ENCODE results near the gene PNMA8B.

Gene PNMA8B

GRCh38 chr19:46503848-46504453 is 8.3 kb upstream of the PNMA8B start:
- H3K27ac ChIP-seq (ENCODE audit: low read depth, low read length), result no peak overlapping the region
- H3K79me2 ChIP-seq (ENCODE audit: control insufficient read depth, low read length), result no peaks in the 10 kb centered on the region
- TF ChIP-seq EZH2phosphoT487 (IDR thresholded peaks at IDR 0.05; ENCODE audit: borderline replicate concordance, low read length) (no peak), CTCF (IDR thresholded peaks at IDR 0.05; ENCODE audit: low read depth, low read length, poor library complexity, severe bottlenecking) (no peak)
- H4K20me1 ChIP-seq (ENCODE audit: control insufficient read depth, insufficient read depth, low read depth, low read length), result no peaks in the 10 kb centered on the region
- H3K4me1 ChIP-seq (ENCODE audit: control insufficient read depth, low read length), result peaks cover 9% of the 10 kb centered on the region
- H3K27me3 ChIP-seq (ENCODE audit: control insufficient read depth, low read length), result peaks cover 20% of the 10 kb centered on the region
- H3K36me3 ChIP-seq (ENCODE audit: control insufficient read depth, low read length), result no peaks in the 10 kb centered on the region
- H3K9me3 ChIP-seq (ENCODE audit: control insufficient read depth, insufficient read depth, low read length), result no peaks in the 10 kb centered on the region
- no peaks in the 10 kb centered on the region for H3K9me2 ChIP-seq (replicated peaks; ENCODE audit: control insufficient read depth, low read length)
- H3K4me2 ChIP-seq (ENCODE audit: low read length), result no peak overlapping the region
- no peak overlapping the region for H3K4me3 ChIP-seq (ENCODE audit: low read length)
- H3F3A ChIP-seq (ENCODE audit: control insufficient read depth, insufficient read depth), result no peaks in the 10 kb centered on the region

- peaks cover 20% of the 10 kb centered on the region for H3K27me3 ChIP-seq (ENCODE audit: control insufficient read depth, low read length)
- no peak overlapping the region for H3K4me3 ChIP-seq (ENCODE audit: low read length)
- H3K36me3 ChIP-seq (ENCODE audit: control insufficient read depth, low read length), result no peaks in the 10 kb centered on the region
- no peaks in the 10 kb centered on the region for H3K79me2 ChIP-seq (ENCODE audit: control insufficient read depth, low read length)
- H3K9me3 ChIP-seq (ENCODE audit: control insufficient read depth, insufficient read depth, low read length), result no peaks in the 10 kb centered on the region
- TF ChIP-seq EZH2phosphoT487 (IDR thresholded peaks at IDR 0.05; ENCODE audit: borderline replicate concordance, low read length) (no peak), CTCF (IDR thresholded peaks at IDR 0.05; ENCODE audit: low read depth, low read length, poor library complexity, severe bottlenecking) (no peak)
- peaks cover 9% of the 10 kb centered on the region for H3K4me1 ChIP-seq (ENCODE audit: control insufficient read depth, low read length)
- H3F3A ChIP-seq (ENCODE audit: control insufficient read depth, insufficient read depth), result no peaks in the 10 kb centered on the region
- no peaks in the 10 kb centered on the region for H3K9me2 ChIP-seq (replicated peaks; ENCODE audit: control insufficient read depth, low read length)
- no peaks in the 10 kb centered on the region for H4K20me1 ChIP-seq (ENCODE audit: control insufficient read depth, insufficient read depth, low read depth, low read length)
- H3K27ac ChIP-seq (ENCODE audit: low read depth, low read length), result no peak overlapping the region
- H3K4me2 ChIP-seq (ENCODE audit: low read length), result no peak overlapping the region
Measured at GRCh38 chr19:46502891-46503290, 7.2 kb upstream of the PNMA8B start.

GRCh38 chr19:46499692-46500091 is 4.0 kb upstream of the PNMA8B start:
- TF ChIP-seq EZH2phosphoT487 (IDR thresholded peaks at IDR 0.05; ENCODE audit: borderline replicate concordance, low read length) (no peak), CTCF (IDR thresholded peaks at IDR 0.05; ENCODE audit: low read depth, low read length, poor library complexity, severe bottlenecking) (no peak)
- no peaks in the 10 kb centered on the region for H3F3A ChIP-seq (ENCODE audit: control insufficient read depth, insufficient read depth)
- no peaks in the 10 kb centered on the region for H3K79me2 ChIP-seq (ENCODE audit: control insufficient read depth, low read length)
- H3K4me2 ChIP-seq (ENCODE audit: low read length), result no peak overlapping the region
- no peak overlapping the region for H3K4me3 ChIP-seq (ENCODE audit: low read length)
- H3K9me2 ChIP-seq (replicated peaks; ENCODE audit: control insufficient read depth, low read length), result no peaks in the 10 kb centered on the region
- H3K9me3 ChIP-seq (ENCODE audit: control insufficient read depth, insufficient read depth, low read length), result no peaks in the 10 kb centered on the region
- H3K27me3 ChIP-seq (ENCODE audit: control insufficient read depth, low read length), result peaks cover 29% of the 10 kb centered on the region
- no peak overlapping the region for H3K27ac ChIP-seq (ENCODE audit: low read depth, low read length)
- peaks cover 18% of the 10 kb centered on the region for H3K4me1 ChIP-seq (ENCODE audit: control insufficient read depth, low read length)
- H3K36me3 ChIP-seq (ENCODE audit: control insufficient read depth, low read length), result no peaks in the 10 kb centered on the region
- no peaks in the 10 kb centered on the region for H4K20me1 ChIP-seq (ENCODE audit: control insufficient read depth, insufficient read depth, low read depth, low read length)
